Choroid plexus epithelial cell (primary cell): Measurements from ENCODE around the gene TMEM108.

Source experiments
- DNase-seq: peaks from one replicate; pipeline ENCODE4 v3.0.0-alpha.2; 2010; ENCODE audit warnings: low read depth
- H3K4me3 ChIP-seq: 2 replicates; pipeline ENCODE4 v1.5.1; 2011; ENCODE audit warnings: low read depth, mild to moderate bottlenecking, control low read depth, low read length, moderate library complexity
- TF ChIP-seq, protein P1 (sequence below): conservative IDR thresholded peaks from 2 replicates; pipeline ENCODE4 v1.5.1; 2011; ENCODE audit warnings: low read depth, mild to moderate bottlenecking, control low read depth, inconsistent platforms, low read length, moderate library complexity

Gene TMEM108

DNA sequence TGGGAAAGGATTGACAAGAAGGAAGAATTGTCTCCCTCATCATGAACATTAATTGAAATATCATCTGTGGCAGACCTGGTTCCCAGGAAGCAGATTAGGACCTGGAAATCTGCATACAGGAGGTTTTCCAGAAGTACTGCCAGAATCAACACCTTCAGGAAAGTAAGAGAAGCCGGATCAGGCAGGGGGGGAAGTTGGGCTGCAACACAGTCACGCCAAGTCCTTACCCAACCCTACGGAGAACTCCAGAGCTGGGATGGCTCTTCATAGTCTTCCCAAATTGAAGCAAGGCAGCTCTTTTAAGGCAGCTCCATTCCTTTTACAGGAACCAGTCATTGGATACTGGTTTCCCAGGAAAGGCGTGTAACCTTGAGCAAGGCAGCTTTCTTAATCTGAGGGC is 326.5 kb downstream of the TMEM108 start:
- H3K4me3 ChIP-seq, result no peak overlapping the region
- DNase-seq, result no peak
- TF ChIP-seq, protein P1, sequence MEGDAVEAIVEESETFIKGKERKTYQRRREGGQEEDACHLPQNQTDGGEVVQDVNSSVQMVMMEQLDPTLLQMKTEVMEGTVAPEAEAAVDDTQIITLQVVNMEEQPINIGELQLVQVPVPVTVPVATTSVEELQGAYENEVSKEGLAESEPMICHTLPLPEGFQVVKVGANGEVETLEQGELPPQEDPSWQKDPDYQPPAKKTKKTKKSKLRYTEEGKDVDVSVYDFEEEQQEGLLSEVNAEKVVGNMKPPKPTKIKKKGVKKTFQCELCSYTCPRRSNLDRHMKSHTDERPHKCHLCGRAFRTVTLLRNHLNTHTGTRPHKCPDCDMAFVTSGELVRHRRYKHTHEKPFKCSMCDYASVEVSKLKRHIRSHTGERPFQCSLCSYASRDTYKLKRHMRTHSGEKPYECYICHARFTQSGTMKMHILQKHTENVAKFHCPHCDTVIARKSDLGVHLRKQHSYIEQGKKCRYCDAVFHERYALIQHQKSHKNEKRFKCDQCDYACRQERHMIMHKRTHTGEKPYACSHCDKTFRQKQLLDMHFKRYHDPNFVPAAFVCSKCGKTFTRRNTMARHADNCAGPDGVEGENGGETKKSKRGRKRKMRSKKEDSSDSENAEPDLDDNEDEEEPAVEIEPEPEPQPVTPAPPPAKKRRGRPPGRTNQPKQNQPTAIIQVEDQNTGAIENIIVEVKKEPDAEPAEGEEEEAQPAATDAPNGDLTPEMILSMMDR, result no peak

DNA sequence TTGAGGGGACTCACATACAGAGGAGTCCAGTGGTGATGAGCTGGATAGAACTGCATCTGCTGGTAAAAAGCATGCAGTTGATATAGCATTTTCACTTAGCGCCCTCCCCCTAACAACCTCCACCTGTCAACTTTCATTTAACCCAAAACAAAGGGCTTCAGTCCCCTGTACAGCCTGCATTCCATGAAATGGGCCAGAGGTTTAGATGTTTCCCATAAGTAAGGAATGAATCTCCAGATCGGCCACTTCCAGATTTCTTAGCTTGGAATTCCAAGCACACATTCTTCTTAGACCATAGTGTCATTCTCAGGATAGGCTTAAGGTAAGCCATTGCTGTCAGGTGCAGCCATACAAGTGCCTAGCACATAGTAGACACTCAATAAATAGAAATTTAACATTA is 328.7 kb downstream of the TMEM108 start:
- TF ChIP-seq, protein P1, result no peak
- no peak for DNase-seq
- no peak overlapping the region for H3K4me3 ChIP-seq

DNA sequence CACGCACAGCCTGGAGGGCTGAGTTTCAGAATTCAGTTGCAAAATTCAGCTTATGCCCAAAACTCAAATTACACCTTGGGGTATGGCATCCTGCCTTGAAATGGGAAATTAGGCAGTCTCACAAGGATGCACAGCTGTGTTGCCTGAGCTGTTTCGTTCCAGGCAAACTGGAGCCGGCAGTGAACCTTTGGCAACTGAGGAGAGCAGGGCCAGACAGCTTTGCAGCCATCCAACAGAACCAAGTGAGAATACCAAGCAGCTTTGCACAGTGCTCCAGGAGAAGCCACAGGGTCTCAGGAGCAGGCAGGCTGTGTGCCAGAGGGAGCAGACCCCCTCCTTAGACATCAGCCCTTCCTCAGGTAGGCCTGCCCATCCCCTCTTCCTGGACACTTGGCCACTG is 329.2 kb downstream of the TMEM108 start:
- no peak for DNase-seq
- TF ChIP-seq, protein P1, result no peak

DNA sequence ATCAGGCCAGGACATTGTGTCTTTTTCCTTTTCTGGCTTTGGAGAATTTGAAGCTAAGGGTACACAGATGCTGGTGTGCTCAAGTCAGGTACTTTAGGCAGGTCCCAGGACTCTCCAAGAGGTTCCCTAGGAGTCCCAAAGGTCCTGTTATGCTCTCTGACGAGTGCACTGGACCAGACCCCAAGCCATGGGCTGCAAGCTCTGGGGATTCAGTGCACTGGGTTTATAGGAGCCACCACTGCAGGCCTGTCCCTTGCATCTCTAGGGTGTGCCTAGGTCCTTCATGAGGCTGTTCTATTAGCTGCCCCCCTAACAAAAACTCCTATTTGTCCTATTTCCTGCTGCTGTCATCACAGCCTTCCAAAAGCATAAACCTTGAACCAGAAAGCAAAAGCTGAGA is 329.8 kb downstream of the TMEM108 start:
- no peak for DNase-seq
- TF ChIP-seq, protein P1, result no peak
- no peak overlapping the region for H3K4me3 ChIP-seq

More for the DNA sequence above, 329.2 kb downstream of the TMEM108 start:
- no peak overlapping the region for H3K4me3 ChIP-seq

DNA sequence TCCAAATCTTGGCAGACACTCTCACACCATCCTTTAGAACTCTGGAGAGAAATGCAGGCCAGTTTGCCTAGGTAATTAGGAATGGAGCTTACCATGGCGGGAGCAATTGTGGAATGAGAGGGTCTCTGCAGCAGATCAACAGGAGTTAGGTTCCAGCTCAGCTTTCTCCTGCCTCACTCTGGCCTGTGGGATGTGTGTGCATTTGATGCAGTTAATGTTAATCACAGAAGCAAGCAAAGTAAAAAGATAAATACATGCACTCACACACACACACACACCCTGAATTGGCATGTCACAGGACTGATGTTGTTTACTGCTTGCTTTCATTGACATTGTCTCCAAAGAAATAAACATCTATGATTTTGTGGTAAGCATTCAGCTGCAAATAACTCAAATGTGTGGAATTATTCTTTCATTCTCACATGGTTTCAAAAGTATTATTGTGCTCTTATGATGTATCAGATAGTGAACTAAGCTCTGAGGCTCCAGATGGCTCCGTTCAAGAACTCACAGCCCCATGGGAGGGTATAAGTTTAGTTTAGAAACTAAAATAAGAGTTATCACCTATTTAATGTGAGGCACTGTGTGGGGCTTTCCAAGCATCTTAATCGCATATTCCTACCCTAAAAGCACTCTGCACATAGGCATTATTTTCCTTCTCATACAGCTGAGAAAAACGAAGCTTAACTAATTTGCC is 330.3 kb downstream of the TMEM108 start:
- no peak for DNase-seq
- TF ChIP-seq, protein P1, result no peak
- no peak overlapping the region for H3K4me3 ChIP-seq

DNA sequence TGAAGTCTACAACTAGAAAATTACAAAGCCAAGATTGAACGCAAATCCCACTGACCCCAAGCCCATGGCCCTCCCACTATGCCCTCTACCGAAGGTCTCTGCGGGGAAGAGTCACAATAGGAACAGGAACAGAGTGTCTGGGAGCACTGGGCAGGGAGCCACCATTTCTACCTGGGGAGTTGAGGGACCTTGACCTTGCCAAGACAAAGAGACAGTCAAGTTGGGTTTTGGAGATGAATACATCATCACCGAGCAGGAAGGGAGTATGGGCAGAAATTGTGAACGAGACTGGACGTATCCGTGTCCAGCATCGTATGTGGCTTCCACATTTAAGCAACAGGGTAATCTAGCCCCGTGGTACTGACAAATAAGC is 330.9 kb downstream of the TMEM108 start:
- DNase-seq, result no peak
- no peak overlapping the region for H3K4me3 ChIP-seq
- TF ChIP-seq, protein P1, result no peak

DNA sequence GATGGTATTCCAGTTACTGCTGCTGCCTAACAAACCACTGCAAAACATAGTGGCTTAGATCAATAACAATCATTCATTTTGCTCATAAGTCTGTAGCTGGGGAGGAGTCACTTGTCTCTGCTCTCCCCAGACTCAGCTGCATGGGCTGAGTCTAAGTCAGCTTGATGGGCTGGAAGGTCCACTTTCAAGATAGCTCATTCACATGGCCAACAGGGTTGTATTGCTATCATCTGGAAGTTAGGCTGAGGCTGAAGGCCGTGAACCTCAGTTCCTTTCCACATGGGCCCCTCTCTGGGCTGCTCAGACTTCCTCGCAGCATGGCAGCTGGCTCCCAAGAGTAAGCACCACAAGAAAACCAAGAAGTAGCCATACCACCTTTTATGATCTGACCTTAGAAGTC is 333.0 kb downstream of the TMEM108 start:
- DNase-seq, result no peak
- H3K4me3 ChIP-seq, result no peak overlapping the region
- TF ChIP-seq, protein P1, result no peak
